ENCODE measurements around the gene H3-3A.

H3-3A gene

DNA sequence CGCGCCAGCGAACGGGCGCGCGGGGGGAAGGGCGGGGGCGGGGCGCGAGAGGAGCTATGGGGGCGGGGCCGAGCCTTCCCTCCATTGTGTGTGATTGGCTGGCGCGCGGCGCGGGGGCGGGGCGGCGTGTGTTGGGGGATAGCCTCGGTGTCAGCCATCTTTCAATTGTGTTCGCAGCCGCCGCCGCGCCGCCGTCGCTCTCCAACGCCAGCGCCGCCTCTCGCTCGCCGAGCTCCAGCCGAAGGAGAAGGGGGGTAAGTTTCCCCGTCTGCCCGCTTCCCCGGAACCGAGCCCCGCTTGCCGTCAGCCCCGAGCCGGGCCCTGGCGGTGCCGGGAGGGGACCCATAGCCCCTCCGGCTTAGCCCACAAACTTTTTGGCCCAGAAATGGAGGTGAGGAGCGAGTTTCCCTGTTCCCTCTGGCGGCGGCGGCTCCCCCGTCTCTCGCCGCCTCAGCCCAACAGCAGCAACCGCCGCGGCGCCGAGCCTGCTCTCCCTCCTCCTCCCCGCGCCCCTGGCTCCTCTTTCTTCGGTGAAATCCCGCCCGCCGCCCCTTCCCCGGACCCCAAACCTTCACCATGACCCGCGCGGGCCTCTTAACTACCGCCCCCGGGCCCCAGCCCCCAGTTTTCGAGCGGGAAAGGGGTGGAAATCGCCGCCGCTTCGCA lies at the start of gene H3-3A:
TSS of gene H3-3A (plus strand) at position 159 of the 666 bp plus-strand sequence. CDS start 1,636 bp downstream, outside the sequence.
- Histone ChIP-seq H3K4me1 (ENCODE audit: insufficient read depth, low read length) (peaks cover 40% of the 10 kb centered on the region), H3K27ac (ENCODE audit: low read depth, low read length) (peak within 1 kb of the TSS; percentile 98), H3K9me3 (ENCODE audit: low read length) (no peaks in the 10 kb centered on the region), H3K36me3 (ENCODE audit: insufficient read depth, low read length) (peaks cover 32% of the 10 kb centered on the region), H3K9ac (ENCODE audit: low read length) (peak within 1 kb of the TSS; percentile 93), H3K4me3 (ENCODE audit: low read depth in 1 of 2, low read length in 2 of 2) (peak within 1 kb of the TSS; percentile 86 to 92), H3K27me3 (ENCODE audit: control insufficient read depth in 1 of 2, insufficient read depth in 2 of 2, low read length in 2 of 2) (no peaks in the 10 kb centered on the region)

DNA sequence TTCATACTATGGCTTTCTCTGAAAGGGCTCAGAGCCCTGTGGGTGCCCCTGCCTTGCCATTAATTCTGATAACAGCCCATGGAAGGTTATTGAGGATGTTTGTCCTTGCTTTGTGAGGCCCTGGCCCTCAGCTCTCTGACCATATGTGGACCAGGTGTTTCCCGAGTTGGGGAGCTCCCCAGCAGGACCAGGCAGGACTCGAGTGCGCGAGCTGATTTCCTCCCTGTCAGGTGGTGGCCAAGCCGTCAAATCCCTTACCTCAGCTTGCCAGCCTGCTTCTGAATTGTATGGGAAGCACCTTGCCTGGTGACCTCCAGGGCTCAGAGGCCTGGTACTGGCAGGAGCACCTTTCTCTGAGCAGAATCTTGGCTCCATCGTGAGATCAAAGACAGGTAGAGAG lies 45.4 kb upstream of the H3-3A start:
- no peaks in the 10 kb centered on the region for H3K9me3 ChIP-seq (ENCODE audit: low read length)
- no peaks in the 10 kb centered on the region for H3K36me3 ChIP-seq (ENCODE audit: insufficient read depth, low read length)
- H3K4me3 ChIP-seq (ENCODE audit: low read depth in 1 of 2, low read length in 2 of 2), result no peak overlapping the region
- no peaks in the 10 kb centered on the region for H3K4me1 ChIP-seq (ENCODE audit: insufficient read depth, low read length)
- no peak overlapping the region for H3K27ac ChIP-seq (ENCODE audit: low read depth, low read length)
- no peak overlapping the region for H3K9ac ChIP-seq (ENCODE audit: low read length)
- H3K27me3 ChIP-seq (ENCODE audit: control insufficient read depth in 1 of 2, insufficient read depth in 2 of 2, low read length in 2 of 2), result no peaks in the 10 kb centered on the region

DNA sequence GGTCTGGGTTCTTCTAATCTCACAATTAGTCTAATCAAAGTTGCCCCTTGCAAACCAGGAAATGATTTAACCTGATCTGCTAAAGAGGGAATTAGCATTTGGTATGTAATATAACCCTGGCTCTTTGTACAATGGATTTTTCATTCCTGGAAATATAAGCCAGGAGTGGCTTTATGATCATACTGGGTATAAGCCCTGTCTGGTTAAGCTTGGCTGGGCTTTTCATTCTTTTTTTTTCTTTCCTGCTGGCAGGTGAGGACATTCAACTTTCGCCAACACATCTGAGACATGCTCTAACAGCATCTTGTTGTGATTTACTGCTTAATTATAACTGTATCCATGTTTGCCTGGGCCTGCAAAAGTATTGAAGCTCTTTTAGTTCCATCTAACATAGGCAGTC lies 42.9 kb upstream of the H3-3A start:
- no peaks in the 10 kb centered on the region for H3K36me3 ChIP-seq (ENCODE audit: insufficient read depth, low read length)
- no peak overlapping the region for H3K4me3 ChIP-seq (ENCODE audit: low read depth in 1 of 2, low read length in 2 of 2)
- H3K9me3 ChIP-seq (ENCODE audit: low read length), result no peaks in the 10 kb centered on the region
- H3K27me3 ChIP-seq (ENCODE audit: control insufficient read depth in 1 of 2, insufficient read depth in 2 of 2, low read length in 2 of 2), result no peaks in the 10 kb centered on the region
- no peak overlapping the region for H3K27ac ChIP-seq (ENCODE audit: low read depth, low read length)
- no peaks in the 10 kb centered on the region for H3K4me1 ChIP-seq (ENCODE audit: insufficient read depth, low read length)
- no peak overlapping the region for H3K9ac ChIP-seq (ENCODE audit: low read length)

DNA sequence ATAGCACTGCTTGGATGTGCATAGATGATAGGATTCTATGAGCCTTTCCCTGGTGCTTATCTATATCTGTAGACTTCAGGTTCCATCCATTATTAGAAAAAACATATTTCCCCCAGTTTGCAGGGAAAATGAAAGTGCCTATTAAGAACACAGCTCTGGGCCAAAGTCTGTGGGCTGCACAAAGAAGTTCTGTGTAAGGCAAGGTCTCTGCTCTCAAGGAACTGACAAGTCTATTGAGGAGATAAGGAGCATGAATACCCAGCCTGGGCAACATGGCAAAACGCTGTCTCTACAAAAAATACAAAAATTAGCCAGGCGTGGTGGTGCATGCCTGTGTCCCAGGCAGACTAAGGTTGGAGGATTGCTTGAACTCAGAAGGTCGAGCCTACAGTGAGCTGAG lies 41.1 kb upstream of the H3-3A start:
- Histone ChIP-seq H3K9ac (ENCODE audit: low read length) (no peak overlapping the region), H3K27me3 (ENCODE audit: control insufficient read depth in 1 of 2, insufficient read depth in 2 of 2, low read length in 2 of 2) (no peaks in the 10 kb centered on the region), H3K27ac (ENCODE audit: low read depth, low read length) (no peak overlapping the region)

DNA sequence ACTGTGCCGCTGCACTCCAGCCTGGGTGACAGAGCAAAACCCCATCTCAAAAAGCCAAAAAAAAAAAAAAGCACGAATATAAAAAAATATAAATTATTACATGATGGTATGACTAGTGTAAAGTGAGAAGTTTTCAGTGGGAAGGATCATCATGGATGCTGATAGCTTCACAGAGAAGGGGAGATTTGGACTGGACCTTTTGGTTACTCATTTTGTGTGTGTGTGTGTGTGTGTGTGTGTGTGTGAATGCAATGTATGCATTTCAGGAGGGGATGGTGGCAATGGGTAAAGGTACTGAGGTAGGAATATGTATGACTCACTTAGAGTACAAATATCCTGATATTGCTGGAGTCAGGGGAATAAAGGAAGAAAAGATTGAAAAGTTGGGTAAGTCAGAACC lies 40.7 kb upstream of the H3-3A start:
- Histone ChIP-seq H3K4me1 (ENCODE audit: insufficient read depth, low read length) (no peaks in the 10 kb centered on the region), H3K9me3 (ENCODE audit: low read length) (no peaks in the 10 kb centered on the region), H3K27ac (ENCODE audit: low read depth, low read length) (no peak overlapping the region), H3K36me3 (ENCODE audit: insufficient read depth, low read length) (no peaks in the 10 kb centered on the region), H3K4me3 (ENCODE audit: low read depth in 1 of 2, low read length in 2 of 2) (no peak overlapping the region), H3K27me3 (ENCODE audit: control insufficient read depth in 1 of 2, insufficient read depth in 2 of 2, low read length in 2 of 2) (no peaks in the 10 kb centered on the region), H3K9ac (ENCODE audit: low read length) (no peak overlapping the region)

More for the DNA sequence above, 41.1 kb upstream of the H3-3A start:
- Histone ChIP-seq H3K9me3 (ENCODE audit: low read length) (no peaks in the 10 kb centered on the region), H3K4me1 (ENCODE audit: insufficient read depth, low read length) (no peaks in the 10 kb centered on the region), H3K36me3 (ENCODE audit: insufficient read depth, low read length) (no peaks in the 10 kb centered on the region), H3K4me3 (ENCODE audit: low read depth in 1 of 2, low read length in 2 of 2) (no peak overlapping the region)

DNA sequence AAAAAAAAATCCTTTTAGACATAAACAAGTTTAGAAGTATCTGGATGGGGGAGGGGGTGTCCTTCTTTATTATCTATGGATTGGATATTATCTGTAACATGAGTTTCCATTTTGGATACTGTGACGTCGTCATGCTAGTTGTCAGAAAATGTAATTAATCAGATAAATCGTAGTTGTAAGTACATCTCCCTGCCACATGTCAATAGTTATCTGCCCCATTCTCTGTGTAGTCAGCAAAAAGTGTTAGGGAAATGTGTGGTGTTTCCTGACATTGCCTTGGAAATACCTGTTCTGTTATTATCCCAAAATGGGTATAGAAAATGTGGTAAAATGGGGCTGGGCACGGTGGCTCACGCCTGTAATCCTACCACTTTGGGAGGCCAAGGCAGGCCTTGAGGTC lies 38.8 kb upstream of the H3-3A start:
- Histone ChIP-seq H3K36me3 (ENCODE audit: insufficient read depth, low read length) (no peaks in the 10 kb centered on the region), H3K9ac (ENCODE audit: low read length) (no peak overlapping the region), H3K9me3 (ENCODE audit: low read length) (no peaks in the 10 kb centered on the region), H3K27ac (ENCODE audit: low read depth, low read length) (no peak overlapping the region), H3K4me1 (ENCODE audit: insufficient read depth, low read length) (no peaks in the 10 kb centered on the region), H3K4me3 (ENCODE audit: low read depth in 1 of 2, low read length in 2 of 2) (no peak overlapping the region), H3K27me3 (ENCODE audit: control insufficient read depth in 1 of 2, insufficient read depth in 2 of 2, low read length in 2 of 2) (no peaks in the 10 kb centered on the region)

DNA sequence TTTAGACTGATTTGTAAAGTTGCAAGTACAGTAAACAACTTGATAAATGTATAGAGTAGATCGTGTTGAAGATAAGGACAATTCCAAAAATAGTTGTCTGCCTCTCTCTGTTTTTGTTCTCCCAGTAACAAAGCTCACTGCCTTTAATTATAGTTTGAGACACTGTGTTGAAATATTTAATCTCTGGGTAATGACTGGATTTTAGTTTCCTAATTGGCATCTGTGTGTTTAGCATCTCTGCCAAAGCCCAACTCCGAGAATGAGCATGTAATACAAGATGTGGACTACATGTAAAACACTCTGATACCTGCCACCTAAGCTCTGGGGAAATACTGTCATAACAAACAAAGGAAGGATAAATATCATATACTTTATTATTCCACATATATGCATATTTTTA lies 35.7 kb upstream of the H3-3A start:
- H3K4me1 ChIP-seq (ENCODE audit: insufficient read depth, low read length), result no peaks in the 10 kb centered on the region
- no peak overlapping the region for H3K27ac ChIP-seq (ENCODE audit: low read depth, low read length)
- H3K4me3 ChIP-seq (ENCODE audit: low read depth in 1 of 2, low read length in 2 of 2), result no peak overlapping the region
- H3K27me3 ChIP-seq (ENCODE audit: control insufficient read depth in 1 of 2, insufficient read depth in 2 of 2, low read length in 2 of 2), result no peaks in the 10 kb centered on the region
- H3K36me3 ChIP-seq (ENCODE audit: insufficient read depth, low read length), result no peaks in the 10 kb centered on the region
- H3K9me3 ChIP-seq (ENCODE audit: low read length), result no peaks in the 10 kb centered on the region
- no peak overlapping the region for H3K9ac ChIP-seq (ENCODE audit: low read length)

DNA sequence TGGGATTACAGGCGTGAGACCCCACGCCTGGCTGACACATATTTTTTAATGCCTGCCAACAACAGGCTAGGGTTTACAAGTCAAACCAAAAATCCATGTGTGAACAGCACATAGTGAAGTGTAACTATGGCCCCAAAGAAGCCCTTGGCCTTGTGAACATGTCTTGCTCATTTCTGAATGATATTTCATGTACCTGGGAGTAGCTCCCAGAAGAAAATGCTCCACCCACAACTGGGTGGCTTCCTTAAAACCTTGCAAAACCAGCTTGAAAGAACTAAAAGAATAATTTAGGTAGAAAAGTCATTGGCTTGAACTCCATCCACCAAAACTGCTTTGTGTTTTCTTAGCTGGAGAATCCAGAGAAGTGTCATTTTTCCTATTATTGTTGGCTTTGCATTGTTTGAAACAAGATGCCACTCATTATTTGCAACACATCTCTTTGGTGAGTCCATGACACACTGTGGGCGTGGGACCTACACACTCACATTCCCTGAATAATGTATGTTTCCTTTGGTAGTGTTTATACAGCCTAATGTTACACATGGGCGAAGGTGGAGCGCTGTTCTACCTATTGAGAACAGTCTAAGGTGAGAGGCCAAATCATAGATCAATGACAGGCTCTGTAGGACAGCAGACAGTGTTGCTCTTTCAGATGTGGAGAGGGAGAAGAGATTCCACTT lies 34.8 kb upstream of the H3-3A start:
- H3K4me1 ChIP-seq (ENCODE audit: insufficient read depth, low read length), result no peaks in the 10 kb centered on the region
- H3K27ac ChIP-seq (ENCODE audit: low read depth, low read length), result no peak overlapping the region
- H3K4me3 ChIP-seq (ENCODE audit: low read depth in 1 of 2, low read length in 2 of 2), result no peak overlapping the region
- H3K27me3 ChIP-seq (ENCODE audit: control insufficient read depth in 1 of 2, insufficient read depth in 2 of 2, low read length in 2 of 2), result no peaks in the 10 kb centered on the region
- H3K9ac ChIP-seq (ENCODE audit: low read length), result no peak overlapping the region
- no peaks in the 10 kb centered on the region for H3K9me3 ChIP-seq (ENCODE audit: low read length)
- no peaks in the 10 kb centered on the region for H3K36me3 ChIP-seq (ENCODE audit: insufficient read depth, low read length)

DNA sequence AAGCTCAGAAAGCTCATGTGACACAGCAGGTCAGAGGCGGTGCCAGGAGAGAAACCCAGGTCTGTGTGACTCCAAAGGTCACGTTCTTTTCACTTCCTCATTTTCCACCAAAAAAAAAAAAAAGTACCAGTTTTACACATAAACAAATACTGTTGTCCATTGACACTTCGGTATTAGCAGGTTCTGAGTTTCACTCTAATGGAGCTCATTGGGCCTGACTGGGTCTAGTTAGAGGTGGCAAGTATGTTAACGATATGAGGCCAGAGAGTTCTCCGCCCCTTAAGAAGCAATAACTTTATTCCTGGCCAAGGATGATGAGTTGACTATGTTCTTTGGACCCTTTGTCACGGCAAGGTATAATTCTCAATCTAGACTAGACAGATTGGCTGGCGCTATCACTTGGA lies 33.4 kb upstream of the H3-3A start:
- no peaks in the 10 kb centered on the region for H3K36me3 ChIP-seq (ENCODE audit: insufficient read depth, low read length)
- H3K4me3 ChIP-seq (ENCODE audit: low read depth in 1 of 2, low read length in 2 of 2), result no peak overlapping the region
- no peaks in the 10 kb centered on the region for H3K27me3 ChIP-seq (ENCODE audit: control insufficient read depth in 1 of 2, insufficient read depth in 2 of 2, low read length in 2 of 2)
- no peaks in the 10 kb centered on the region for H3K4me1 ChIP-seq (ENCODE audit: insufficient read depth, low read length)
- no peak overlapping the region for H3K9ac ChIP-seq (ENCODE audit: low read length)
- H3K27ac ChIP-seq (ENCODE audit: low read depth, low read length), result no peak overlapping the region
- no peaks in the 10 kb centered on the region for H3K9me3 ChIP-seq (ENCODE audit: low read length)

DNA sequence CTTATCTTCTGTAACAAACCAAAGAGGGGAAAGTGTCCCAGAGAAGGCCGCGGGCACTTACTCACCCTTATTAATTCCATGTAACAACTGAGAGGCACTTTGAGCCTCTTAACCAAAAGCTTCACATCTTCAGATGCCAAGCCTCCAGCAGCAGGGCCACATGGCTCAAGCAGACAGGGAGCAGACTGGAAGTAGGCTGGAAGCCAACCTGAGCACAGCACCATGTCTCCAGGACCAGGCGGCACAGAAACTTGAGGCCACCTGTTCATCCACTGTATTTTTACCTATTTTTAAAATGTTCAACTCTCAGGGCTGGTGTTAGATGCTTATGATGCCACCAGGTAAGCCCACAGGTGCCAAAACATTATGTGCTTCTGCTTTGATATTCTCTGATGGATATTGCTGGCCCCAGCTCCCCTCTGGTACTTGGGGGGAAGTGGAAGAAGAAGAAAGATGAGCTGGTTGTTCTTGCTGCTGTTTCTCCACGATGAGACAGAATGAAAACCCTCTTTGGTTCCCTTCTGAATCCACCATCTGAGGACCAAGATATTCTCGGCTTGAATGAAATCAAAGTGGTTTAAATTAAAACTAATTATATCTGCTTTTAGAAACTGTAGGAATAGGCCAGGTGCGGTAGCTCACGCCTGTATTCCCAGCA lies 32.8 kb upstream of the H3-3A start:
- H3K36me3 ChIP-seq (ENCODE audit: insufficient read depth, low read length), result no peaks in the 10 kb centered on the region
- H3K4me3 ChIP-seq (ENCODE audit: low read depth in 1 of 2, low read length in 2 of 2), result no peak overlapping the region
- H3K27me3 ChIP-seq (ENCODE audit: control insufficient read depth in 1 of 2, insufficient read depth in 2 of 2, low read length in 2 of 2), result no peaks in the 10 kb centered on the region
- H3K4me1 ChIP-seq (ENCODE audit: insufficient read depth, low read length), result no peaks in the 10 kb centered on the region
- H3K27ac ChIP-seq (ENCODE audit: low read depth, low read length), result no peak overlapping the region
- H3K9ac ChIP-seq (ENCODE audit: low read length), result no peak overlapping the region
- H3K9me3 ChIP-seq (ENCODE audit: low read length), result no peaks in the 10 kb centered on the region

DNA sequence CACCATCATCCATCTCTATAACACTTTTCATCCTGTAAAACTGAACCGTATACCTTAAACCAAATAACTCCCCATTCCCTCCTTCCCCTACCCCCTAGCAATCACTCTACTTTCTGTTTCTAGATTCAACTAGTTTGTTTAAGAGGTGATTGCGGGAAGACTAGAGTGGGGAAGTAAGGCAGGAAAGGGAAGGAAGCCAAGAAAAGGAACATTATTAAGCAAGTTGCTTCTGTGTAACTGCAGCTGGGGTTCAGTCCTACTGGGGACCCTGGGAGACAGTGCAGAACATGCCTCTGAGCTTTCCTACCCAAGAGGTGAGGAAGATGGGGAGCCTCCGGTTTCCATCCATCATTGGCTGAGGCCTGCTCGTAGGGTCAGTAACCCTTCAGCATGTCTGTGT lies 28.9 kb upstream of the H3-3A start:
- no peaks in the 10 kb centered on the region for H3K4me1 ChIP-seq (ENCODE audit: insufficient read depth, low read length)
- H3K27ac ChIP-seq (ENCODE audit: low read depth, low read length), result no peak overlapping the region
- no peaks in the 10 kb centered on the region for H3K36me3 ChIP-seq (ENCODE audit: insufficient read depth, low read length)
- no peaks in the 10 kb centered on the region for H3K27me3 ChIP-seq (ENCODE audit: control insufficient read depth in 1 of 2, insufficient read depth in 2 of 2, low read length in 2 of 2)
- H3K9ac ChIP-seq (ENCODE audit: low read length), result no peak overlapping the region
- no peak overlapping the region for H3K4me3 ChIP-seq (ENCODE audit: low read depth in 1 of 2, low read length in 2 of 2)
- no peaks in the 10 kb centered on the region for H3K9me3 ChIP-seq (ENCODE audit: low read length)

Measured in muscle layer of colon (tissue), 2 donors.